ENCODE results near the gene CDK5. TPM values are rescaled to one million over a fixed set of nuclear protein-coding genes. Genes with fewer than 3 reads are reported as not detected.

CDK5 gene
- total RNA-seq, 1 experiment from 2014 or later = 21.1 TPM

DNA sequence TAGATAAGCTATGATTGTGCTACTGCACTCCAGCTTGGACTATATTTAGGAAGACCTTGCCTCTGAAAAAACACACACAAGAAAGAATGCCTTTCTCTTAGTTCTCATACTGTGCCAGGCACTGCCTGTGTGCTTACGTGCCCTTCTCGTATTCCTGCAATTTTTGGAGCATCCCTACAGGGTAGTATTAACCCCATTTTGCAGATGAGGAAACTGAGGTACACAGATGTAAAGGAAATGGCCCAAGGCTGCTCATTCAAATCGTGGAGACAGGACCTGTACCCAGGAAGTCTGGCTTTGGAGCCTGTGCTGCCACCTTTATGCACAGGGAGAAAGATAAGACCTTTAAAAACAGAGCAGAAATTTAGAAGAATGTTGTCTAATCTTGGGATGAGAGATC, 45.3 kb upstream of the CDK5 start:
- TF ChIP-seq, protein P1, sequence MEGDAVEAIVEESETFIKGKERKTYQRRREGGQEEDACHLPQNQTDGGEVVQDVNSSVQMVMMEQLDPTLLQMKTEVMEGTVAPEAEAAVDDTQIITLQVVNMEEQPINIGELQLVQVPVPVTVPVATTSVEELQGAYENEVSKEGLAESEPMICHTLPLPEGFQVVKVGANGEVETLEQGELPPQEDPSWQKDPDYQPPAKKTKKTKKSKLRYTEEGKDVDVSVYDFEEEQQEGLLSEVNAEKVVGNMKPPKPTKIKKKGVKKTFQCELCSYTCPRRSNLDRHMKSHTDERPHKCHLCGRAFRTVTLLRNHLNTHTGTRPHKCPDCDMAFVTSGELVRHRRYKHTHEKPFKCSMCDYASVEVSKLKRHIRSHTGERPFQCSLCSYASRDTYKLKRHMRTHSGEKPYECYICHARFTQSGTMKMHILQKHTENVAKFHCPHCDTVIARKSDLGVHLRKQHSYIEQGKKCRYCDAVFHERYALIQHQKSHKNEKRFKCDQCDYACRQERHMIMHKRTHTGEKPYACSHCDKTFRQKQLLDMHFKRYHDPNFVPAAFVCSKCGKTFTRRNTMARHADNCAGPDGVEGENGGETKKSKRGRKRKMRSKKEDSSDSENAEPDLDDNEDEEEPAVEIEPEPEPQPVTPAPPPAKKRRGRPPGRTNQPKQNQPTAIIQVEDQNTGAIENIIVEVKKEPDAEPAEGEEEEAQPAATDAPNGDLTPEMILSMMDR (conservative IDR thresholded peaks at IDR 0.05; ENCODE audit: low read depth, low read length) = no peak
- TF ChIP-seq EZH2 (IDR thresholded peaks at IDR 0.05; ENCODE audit: borderline replicate concordance, low read depth, low read length, poor library complexity, severe bottlenecking) = no peak
- no peak for DNase-seq (ENCODE audit: low spot score)
- BruUV-seq (replicated peaks) = no TSS peak
- CTCF ChIA-PET = no interaction called here
- Histone ChIP-seq H3K4me3 (ENCODE audit: low read depth, low read length, poor library complexity, severe bottlenecking) (no peak overlapping the region), H3K36me3 (ENCODE audit: insufficient read depth, low read length, poor library complexity, severe bottlenecking) (no peaks in the 10 kb centered on the region), H3K27me3 (replicated peaks; ENCODE audit: insufficient read depth, low read depth, low read length, poor library complexity) (no peaks in the 10 kb centered on the region), H3K27ac (ENCODE audit: low read depth, low read length, poor library complexity, severe bottlenecking) (no peak overlapping the region), H3K4me1 (ENCODE audit: insufficient read depth, low read length, poor library complexity, severe bottlenecking) (no peaks in the 10 kb centered on the region), H3K9me3 (ENCODE audit: low read depth, low read length, poor library complexity, severe bottlenecking) (no peaks in the 10 kb centered on the region)
- POLR2A ChIA-PET (ENCODE audit: low non-redundant PET) = no interaction called here
- intact Hi-C loops (cut with micrococcal nuclease; ENCODE audit: unreplicated experiment) = no loop called here

DNA sequence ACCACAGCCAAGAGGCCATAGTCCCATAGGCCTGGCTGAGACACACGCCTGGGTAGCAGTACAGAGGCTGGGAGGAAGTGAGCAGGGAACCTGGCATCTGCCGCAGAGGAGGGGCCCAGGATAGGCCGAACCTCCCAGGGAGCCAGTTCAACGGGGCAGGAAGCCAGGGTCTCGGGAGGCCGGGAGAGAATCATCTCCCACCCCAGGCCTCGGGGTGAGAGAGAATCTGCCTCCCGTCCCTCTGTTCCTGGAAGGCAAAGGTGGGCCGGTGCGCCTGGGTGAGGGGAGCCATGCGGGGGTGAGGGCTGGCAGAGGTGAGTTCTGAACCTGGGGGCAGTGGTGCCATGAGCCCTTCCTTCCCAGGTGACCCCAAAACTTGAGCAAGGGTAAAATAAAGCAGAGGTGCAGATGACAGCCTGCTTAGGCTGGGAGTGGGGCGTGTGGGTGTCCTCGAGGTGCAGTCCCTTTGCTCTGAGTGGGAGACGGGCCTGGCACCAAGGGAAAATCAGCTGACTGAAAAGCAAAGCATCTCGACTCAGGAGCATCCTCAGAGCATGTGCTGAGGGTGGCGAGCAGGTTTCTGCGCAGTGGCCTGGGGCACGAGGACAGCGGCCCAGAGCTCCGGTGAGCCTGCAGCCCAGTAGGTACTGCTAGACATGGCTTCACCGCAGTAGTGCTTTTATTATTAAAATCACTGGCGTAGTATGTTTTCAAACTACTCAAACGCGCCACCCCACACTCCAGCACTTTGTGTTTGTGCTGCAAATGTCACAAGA, 44.1 kb upstream of the CDK5 start:
- no TSS peak for BruUV-seq (replicated peaks)
- TF ChIP-seq EZH2 (IDR thresholded peaks at IDR 0.05; ENCODE audit: borderline replicate concordance, low read depth, low read length, poor library complexity, severe bottlenecking) = no peak
- TF ChIP-seq, protein P1 (conservative IDR thresholded peaks at IDR 0.05; ENCODE audit: low read depth, low read length) = no peak
- intact Hi-C loops (cut with micrococcal nuclease; ENCODE audit: unreplicated experiment) = no loop called here
- POLR2A ChIA-PET (ENCODE audit: low non-redundant PET) = no interaction called here
- Histone ChIP-seq H3K36me3 (ENCODE audit: insufficient read depth, low read length, poor library complexity, severe bottlenecking) (no peaks in the 10 kb centered on the region), H3K27me3 (replicated peaks; ENCODE audit: insufficient read depth, low read depth, low read length, poor library complexity) (no peaks in the 10 kb centered on the region), H3K4me1 (ENCODE audit: insufficient read depth, low read length, poor library complexity, severe bottlenecking) (no peaks in the 10 kb centered on the region), H3K9me3 (ENCODE audit: low read depth, low read length, poor library complexity, severe bottlenecking) (no peaks in the 10 kb centered on the region), H3K4me3 (ENCODE audit: low read depth, low read length, poor library complexity, severe bottlenecking) (no peak overlapping the region), H3K27ac (ENCODE audit: low read depth, low read length, poor library complexity, severe bottlenecking) (no peak overlapping the region)
- no peak for DNase-seq (ENCODE audit: low spot score)
- CTCF ChIA-PET = no interaction called here

- DNase-seq (ENCODE audit: low spot score) = no peak
- H3K36me3 ChIP-seq (ENCODE audit: insufficient read depth, low read length, poor library complexity, severe bottlenecking) = no peaks in the 10 kb centered on the region
- TF ChIP-seq, protein P1 (conservative IDR thresholded peaks at IDR 0.05; ENCODE audit: low read depth, low read length) = no peak
- TF ChIP-seq EZH2 (IDR thresholded peaks at IDR 0.05; ENCODE audit: borderline replicate concordance, low read depth, low read length, poor library complexity, severe bottlenecking) = no peak
- ChIA-PET CTCF (no interaction called here), POLR2A (ENCODE audit: low non-redundant PET) (interaction anchor here (0.6 kb wide), 1 partner anchor 25 kb away, joined by 4 read pairs; no protein-coding TSS in a partner anchor)
- H3K9me3 ChIP-seq (ENCODE audit: low read depth, low read length, poor library complexity, severe bottlenecking) = no peaks in the 10 kb centered on the region
- H3K27ac ChIP-seq (ENCODE audit: low read depth, low read length, poor library complexity, severe bottlenecking) = no peak overlapping the region
- H3K4me1 ChIP-seq (ENCODE audit: insufficient read depth, low read length, poor library complexity, severe bottlenecking) = no peaks in the 10 kb centered on the region
- BruUV-seq (replicated peaks) = no TSS peak
- intact Hi-C loops (cut with micrococcal nuclease; ENCODE audit: unreplicated experiment) = no loop called here
- no peaks in the 10 kb centered on the region for H3K27me3 ChIP-seq (replicated peaks; ENCODE audit: insufficient read depth, low read depth, low read length, poor library complexity)
- no peak overlapping the region for H3K4me3 ChIP-seq (ENCODE audit: low read depth, low read length, poor library complexity, severe bottlenecking)
Measured at GRCh38 chr7:151100921-151101320, 43.2 kb upstream of the CDK5 start.
